ENCODE data around the gene EDN3. TPM values are rescaled to one million over a fixed set of nuclear protein-coding genes. Genes with fewer than 3 reads are reported as not detected.

Gene EDN3
- total RNA-seq, 4 donors from 2014 or later = 3.7 to 18.0 (median 11.7) TPM

DNA sequence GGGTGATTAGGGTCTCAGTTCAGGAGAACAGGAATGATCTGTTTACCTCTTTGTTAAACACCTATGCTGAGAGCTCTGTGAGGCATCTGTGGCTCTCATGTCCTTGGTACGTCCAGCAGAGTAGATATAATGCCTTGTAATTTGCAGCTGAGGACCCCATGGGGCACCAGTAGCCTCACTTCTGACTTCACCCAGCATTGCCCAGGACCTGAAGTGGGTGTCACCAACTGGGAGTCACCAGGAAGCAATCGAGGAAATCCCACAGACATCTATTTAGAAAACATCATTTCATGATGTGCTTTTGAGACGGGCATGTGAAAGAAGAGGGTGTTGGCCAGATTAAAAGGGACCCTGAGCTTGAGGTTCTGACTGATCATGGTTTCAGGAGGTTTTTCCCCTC, 8.8 kb downstream of the EDN3 start:
- no peaks in the 10 kb centered on the region for H3K9me3 ChIP-seq
- no peak overlapping the region for H3K4me3 ChIP-seq
- no peaks in the 10 kb centered on the region for H3K4me1 ChIP-seq
- H3K27ac ChIP-seq (replicated peaks in 1 of 4) = no peak overlapping the region
- no peak for DNase-seq (ENCODE audit: extremely low spot score)
- H3K27me3 ChIP-seq = peaks cover 0 to 26% (median 0%) of the 10 kb centered on the region in 4 donors
- TF ChIP-seq POLR2AphosphoS5 (IDR thresholded peaks at IDR 0.05) = no peak
- no peak for TF ChIP-seq POLR2A (IDR thresholded peaks at IDR 0.05; ENCODE audit: low read depth)
- no peak for TF ChIP-seq CTCF (IDR thresholded peaks at IDR 0.05)
- no peak for TF ChIP-seq EP300 (IDR thresholded peaks at IDR 0.05)
- intact Hi-C loops (cut with DNase I) = no loop called here
- H3K36me3 ChIP-seq = no peaks in the 10 kb centered on the region
- WGBS = 87% methylated on average over 3 of the region's 3 CpGs

DNA sequence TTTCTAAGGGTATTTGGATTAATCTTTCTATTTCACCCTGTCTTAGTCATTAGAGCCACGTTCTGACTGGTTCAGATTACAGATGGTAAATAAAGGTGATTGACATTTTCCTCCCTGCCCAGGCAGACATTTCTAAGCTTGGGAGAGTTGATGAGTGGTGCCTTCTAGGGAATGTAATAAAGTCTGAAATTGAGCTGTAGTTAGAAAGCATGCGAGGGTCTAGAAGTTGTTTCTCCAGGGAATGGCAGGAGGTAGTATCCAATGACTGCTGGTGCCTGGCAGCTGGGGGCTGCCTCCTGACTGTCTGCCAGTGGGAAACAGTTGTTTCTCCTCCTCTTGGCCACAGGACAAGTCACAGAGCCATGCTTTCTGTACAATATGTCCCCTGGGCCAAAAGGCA, 14.6 kb downstream of the EDN3 start:
- no peak for DNase-seq (ENCODE audit: extremely low spot score)
- WGBS = 59% methylated on average over 2 of the region's 2 CpGs
- no peaks in the 10 kb centered on the region for H3K9me3 ChIP-seq
- TF ChIP-seq CTCF (IDR thresholded peaks at IDR 0.05) (no peak), EP300 (IDR thresholded peaks at IDR 0.05) (no peak), POLR2A (IDR thresholded peaks at IDR 0.05; ENCODE audit: low read depth) (no peak), POLR2AphosphoS5 (IDR thresholded peaks at IDR 0.05) (no peak)
- intact Hi-C loops (cut with DNase I) = no loop called here
- H3K36me3 ChIP-seq = no peaks in the 10 kb centered on the region
- H3K4me1 ChIP-seq = no peaks in the 10 kb centered on the region
- H3K27me3 ChIP-seq = peaks cover 0 to 8% (median 0%) of the 10 kb centered on the region in 4 donors
- H3K27ac ChIP-seq (replicated peaks in 1 of 4) = no peak overlapping the region
- no peak overlapping the region for H3K4me3 ChIP-seq

- Histone ChIP-seq H3K9me3 (no peaks in the 10 kb centered on the region), H3K4me1 (no peaks in the 10 kb centered on the region), H3K27me3 (peaks cover 0 to 11% (median 0%) of the 10 kb centered on the region in 4 donors), H3K36me3 (no peaks in the 10 kb centered on the region), H3K27ac (replicated peaks in 1 of 4) (no peak overlapping the region), H3K4me3 (no peak overlapping the region)
- 92% methylated on average over 13 of the region's 13 CpGs for WGBS
- no peak for TF ChIP-seq EP300 (IDR thresholded peaks at IDR 0.05)
- no peak for TF ChIP-seq POLR2AphosphoS5 (IDR thresholded peaks at IDR 0.05)
- no peak for TF ChIP-seq POLR2A (IDR thresholded peaks at IDR 0.05; ENCODE audit: low read depth)
- TF ChIP-seq CTCF (IDR thresholded peaks at IDR 0.05) = no peak
- no peak for DNase-seq (ENCODE audit: extremely low spot score)
- intact Hi-C loops (cut with DNase I) = no loop called here
Measured at GRCh38 chr20:59316911-59317731, 16.7 kb downstream of the EDN3 start.

DNA sequence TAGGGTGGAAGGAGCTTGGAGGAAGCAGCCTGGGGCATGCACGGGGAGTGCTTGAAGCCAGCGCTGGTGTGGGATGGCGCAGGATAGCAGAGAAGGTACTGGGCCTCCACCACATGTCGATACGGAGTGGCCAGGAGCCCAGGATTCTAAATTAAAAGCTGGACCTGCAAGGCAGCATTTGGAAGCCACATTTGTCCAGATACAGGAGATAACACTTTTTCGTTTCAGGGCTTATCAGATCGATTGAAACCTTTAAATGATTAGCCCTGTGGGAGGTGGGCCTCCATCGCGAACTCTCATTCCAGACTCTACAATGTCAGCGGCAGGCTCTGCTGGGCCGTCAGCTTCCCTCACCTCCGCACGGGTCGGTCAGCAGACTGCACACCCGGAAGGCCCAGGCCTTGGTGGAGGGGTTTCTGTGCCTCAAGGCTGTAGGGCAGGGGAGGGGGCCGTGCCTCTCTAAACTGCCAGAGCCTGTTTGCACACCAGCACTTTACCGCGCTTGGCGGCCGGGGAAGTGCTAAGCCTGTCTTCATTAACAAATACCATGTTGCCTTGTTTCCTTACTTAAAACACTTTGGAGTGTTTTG, 17.9 kb downstream of the EDN3 start:
- TF ChIP-seq CTCF (IDR thresholded peaks at IDR 0.05) = no peak
- TF ChIP-seq EP300 (IDR thresholded peaks at IDR 0.05) = no peak
- no peak for TF ChIP-seq POLR2A (IDR thresholded peaks at IDR 0.05; ENCODE audit: low read depth)
- TF ChIP-seq POLR2AphosphoS5 (IDR thresholded peaks at IDR 0.05) = no peak
- H3K36me3 ChIP-seq = no peaks in the 10 kb centered on the region
- no peak overlapping the region for H3K27ac ChIP-seq (replicated peaks in 1 of 4)
- H3K9me3 ChIP-seq = no peaks in the 10 kb centered on the region
- intact Hi-C loops (cut with DNase I) = no loop called here
- H3K4me1 ChIP-seq = no peaks in the 10 kb centered on the region
- H3K27me3 ChIP-seq = peaks cover 0 to 11% (median 0%) of the 10 kb centered on the region in 4 donors
- 94% methylated on average over 20 of the region's 20 CpGs for WGBS
- no peak for DNase-seq (ENCODE audit: extremely low spot score)
- H3K4me3 ChIP-seq = no peak overlapping the region
